Endothelial cell of hepatic sinusoid (primary cell): ENCODE data around the gene CDK13.

Experiments used
- in situ Hi-C: cut with HindIII; loops from 2 replicates; pipeline ENCODE4 v1.10.0; 2017; ENCODE audit warnings: low sequenced_read_pairs

The CDK13 gene

GRCh38 chr7:40008223-40008815 lies 58.3 kb downstream of the CDK13 start:
- in situ Hi-C loops: no loop called here

GRCh38 chr7:40009301-40009700 lies 59.2 kb downstream of the CDK13 start:
- in situ Hi-C loops: no loop called here

- in situ Hi-C loops: no loop called here
These were observed 64.3 kb downstream of the CDK13 start for GRCh38 chr7:40014376-40014775.

- in situ Hi-C loops: no loop called here
These were observed 65.8 kb downstream of the CDK13 start for GRCh38 chr7:40015790-40016296.

GRCh38 chr7:40019558-40019957 lies 69.5 kb downstream of the CDK13 start:
- in situ Hi-C loops: no loop called here

- in situ Hi-C loops: no loop called here
These were observed 74.0 kb downstream of the CDK13 start for GRCh38 chr7:40024048-40024447.

GRCh38 chr7:40024841-40025240 lies 74.8 kb downstream of the CDK13 start:
- in situ Hi-C loops: no loop called here

GRCh38 chr7:40027545-40027944 lies 77.5 kb downstream of the CDK13 start:
- in situ Hi-C loops: no loop called here

- in situ Hi-C loops: no loop called here
These were observed 83.8 kb downstream of the CDK13 start for GRCh38 chr7:40033826-40034225.

- in situ Hi-C loops: no loop called here
These were observed 91.4 kb downstream of the CDK13 start for GRCh38 chr7:40041456-40041855.

GRCh38 chr7:40043164-40043563 lies 93.1 kb downstream of the CDK13 start:
- in situ Hi-C loops: no loop called here

GRCh38 chr7:40047661-40048060 lies 97.6 kb downstream of the CDK13 start:
- in situ Hi-C loops: no loop called here

GRCh38 chr7:40057292-40057691 lies 107.2 kb downstream of the CDK13 start:
- in situ Hi-C loops: no loop called here

- in situ Hi-C loops: no loop called here
These were observed 108.0 kb downstream of the CDK13 start for GRCh38 chr7:40058026-40058425.

GRCh38 chr7:40058636-40059035 lies 108.6 kb downstream of the CDK13 start:
- in situ Hi-C loops: no loop called here

- in situ Hi-C loops: no loop called here
These were observed 109.0 kb downstream of the CDK13 start for GRCh38 chr7:40059057-40059456.

- in situ Hi-C loops: loop anchor here (5.0 kb wide), 1 partner anchor 80 kb away; no protein-coding TSS in a partner anchor
These were observed 122.2 kb downstream of the CDK13 start for GRCh38 chr7:40072268-40072667.

- in situ Hi-C loops: loop anchor here (5.0 kb wide), 1 partner anchor 81 kb away; no protein-coding TSS in a partner anchor
These were observed 123.2 kb downstream of the CDK13 start for GRCh38 chr7:40073239-40073638.

GRCh38 chr7:40077849-40078248 lies 127.8 kb downstream of the CDK13 start:
- in situ Hi-C loops: loop anchor here (25.0 kb wide), 1 partner anchor 491 kb away; no protein-coding TSS in a partner anchor

- in situ Hi-C loops: loop anchor here (25.0 kb wide), 1 partner anchor 505 kb away; no protein-coding TSS in a partner anchor
These were observed 142.1 kb downstream of the CDK13 start for GRCh38 chr7:40092182-40092581.

- in situ Hi-C loops: loop anchor here (25.0 kb wide), 1 partner anchor 506 kb away; no protein-coding TSS in a partner anchor
These were observed 143.7 kb downstream of the CDK13 start for GRCh38 chr7:40093631-40094350.

GRCh38 chr7:40095230-40095629 lies 145.2 kb downstream of the CDK13 start:
- in situ Hi-C loops: loop anchor here (25.0 kb wide), 1 partner anchor 508 kb away; no protein-coding TSS in a partner anchor
